ENCODE results near the gene C5orf47.

C5orf47 gene

GRCh38 chr5:173967241-173967640, 21.7 kb upstream of the C5orf47 start:
- no peaks in the 10 kb centered on the region for H3K79me1 ChIP-seq (ENCODE audit: low read depth, low read length)
- H2BK15ac ChIP-seq (ENCODE audit: low read length), result no peak overlapping the region
- H3K14ac ChIP-seq (ENCODE audit: low read length), result no peak overlapping the region
- H2AK5ac ChIP-seq (ENCODE audit: low read depth, low read length), result no peak overlapping the region
- no peak overlapping the region for H3K4me2 ChIP-seq (ENCODE audit: insufficient read depth, low read length, poor library complexity, severe bottlenecking)
- WGBS, 2 donors (ENCODE audit: extremely low coverage in 2 of 2, insufficient read length in 2 of 2, insufficient replicate concordance in 1 of 2), result no CpG with 5 or more reads among the region's 4 CpGs
- H3K27ac ChIP-seq (replicated peaks; ENCODE audit: low read length), result no peak overlapping the region
- no peak overlapping the region for H3K23ac ChIP-seq (ENCODE audit: low read depth, low read length, poor library complexity)
- no peaks in the 10 kb centered on the region for H3K9me3 ChIP-seq (replicated peaks in 1 of 2; ENCODE audit: control insufficient read depth in 2 of 2, insufficient read depth in 1 of 2, low read depth in 1 of 2, low read length in 2 of 2)
- H3K18ac ChIP-seq (ENCODE audit: low read length), result no peak overlapping the region
- no peak overlapping the region for H3K9ac ChIP-seq (ENCODE audit: low read depth, low read length, poor library complexity)
- H2BK12ac ChIP-seq (ENCODE audit: low read length), result no peak overlapping the region
- peaks cover 30 to 35% of the 10 kb centered on the region in 2 donors for H3K4me1 ChIP-seq (ENCODE audit: control insufficient read depth in 2 of 2, insufficient read depth in 1 of 2, low read depth in 1 of 2, low read length in 2 of 2)
- H3K36me3 ChIP-seq (replicated peaks in 1 of 2; ENCODE audit: control insufficient read depth in 2 of 2, insufficient read depth in 2 of 2, low read length in 2 of 2), result no peaks in the 10 kb centered on the region
- no peak overlapping the region for H3K4me3 ChIP-seq (ENCODE audit: low read length in 2 of 2)
- no peak overlapping the region for H2BK5ac ChIP-seq (ENCODE audit: low read length)
- H2BK120ac ChIP-seq (ENCODE audit: low read depth, low read length), result no peak overlapping the region
- no peaks in the 10 kb centered on the region for H3K27me3 ChIP-seq (ENCODE audit: control insufficient read depth in 3 of 3, insufficient read depth in 3 of 3, low read depth in 1 of 3, low read length in 3 of 3)
- no peak overlapping the region for H4K91ac ChIP-seq (ENCODE audit: low read depth, low read length, poor library complexity)
- peak overlapping the region; percentile 84 for H2AFZ ChIP-seq (ENCODE audit: low read length)
- H3K4ac ChIP-seq (ENCODE audit: low read length), result no peak overlapping the region
- no peak overlapping the region for H4K8ac ChIP-seq (ENCODE audit: low read depth, low read length)
- DNase-seq (ENCODE audit: low spot score), result no peak

GRCh38 chr5:173968154-173968797, 20.7 kb upstream of the C5orf47 start:
- H3K4me2 ChIP-seq (ENCODE audit: insufficient read depth, low read length, poor library complexity, severe bottlenecking), result no peak overlapping the region
- DNase-seq (ENCODE audit: low spot score), result peak; percentile 47
- no peak overlapping the region for H2AK5ac ChIP-seq (ENCODE audit: low read depth, low read length)
- H3K23ac ChIP-seq (ENCODE audit: low read depth, low read length, poor library complexity), result no peak overlapping the region
- no peaks in the 10 kb centered on the region for H3K9me3 ChIP-seq (replicated peaks in 1 of 2; ENCODE audit: control insufficient read depth in 2 of 2, insufficient read depth in 1 of 2, low read depth in 1 of 2, low read length in 2 of 2)
- no CpG with 5 or more reads among the region's 9 CpGs for WGBS, 2 donors (ENCODE audit: extremely low coverage in 2 of 2, insufficient read length in 2 of 2, insufficient replicate concordance in 1 of 2)
- H3K79me1 ChIP-seq (ENCODE audit: low read depth, low read length), result no peaks in the 10 kb centered on the region
- no peak overlapping the region for H3K4me3 ChIP-seq (ENCODE audit: low read length in 2 of 2)
- no peak overlapping the region for H4K8ac ChIP-seq (ENCODE audit: low read depth, low read length)
- no peak overlapping the region for H3K4ac ChIP-seq (ENCODE audit: low read length)
- peaks cover 29 to 32% of the 10 kb centered on the region in 2 donors for H3K4me1 ChIP-seq (ENCODE audit: control insufficient read depth in 2 of 2, insufficient read depth in 1 of 2, low read depth in 1 of 2, low read length in 2 of 2)
- H2BK120ac ChIP-seq (ENCODE audit: low read depth, low read length), result no peak overlapping the region
- H2BK15ac ChIP-seq (ENCODE audit: low read length), result no peak overlapping the region
- peak overlapping the region; percentile 84 for H2AFZ ChIP-seq (ENCODE audit: low read length)
- no peak overlapping the region for H3K27ac ChIP-seq (replicated peaks; ENCODE audit: low read length)
- no peaks in the 10 kb centered on the region for H3K27me3 ChIP-seq (ENCODE audit: control insufficient read depth in 3 of 3, insufficient read depth in 3 of 3, low read depth in 1 of 3, low read length in 3 of 3)
- no peak overlapping the region for H4K91ac ChIP-seq (ENCODE audit: low read depth, low read length, poor library complexity)
- H2BK12ac ChIP-seq (ENCODE audit: low read length), result no peak overlapping the region
- H2BK5ac ChIP-seq (ENCODE audit: low read length), result no peak overlapping the region
- no peak overlapping the region for H3K14ac ChIP-seq (ENCODE audit: low read length)
- no peaks in the 10 kb centered on the region for H3K36me3 ChIP-seq (replicated peaks in 1 of 2; ENCODE audit: control insufficient read depth in 2 of 2, insufficient read depth in 2 of 2, low read length in 2 of 2)
- no peak overlapping the region for H3K9ac ChIP-seq (ENCODE audit: low read depth, low read length, poor library complexity)
- H3K18ac ChIP-seq (ENCODE audit: low read length), result no peak overlapping the region

GRCh38 chr5:173969167-173970049, 19.6 kb upstream of the C5orf47 start:
- WGBS, 2 donors (ENCODE audit: extremely low coverage in 2 of 2, insufficient read length in 2 of 2, insufficient replicate concordance in 1 of 2), result no CpG with 5 or more reads among the region's 12 CpGs
- Histone ChIP-seq H4K8ac (ENCODE audit: low read depth, low read length) (no peak overlapping the region), H3K4me1 (ENCODE audit: control insufficient read depth in 2 of 2, insufficient read depth in 1 of 2, low read depth in 1 of 2, low read length in 2 of 2) (peaks cover 24 to 35% of the 10 kb centered on the region in 2 donors)

More at GRCh38 chr5:173969167-173970049, 19.6 kb upstream of the C5orf47 start:
- Histone ChIP-seq H3K27me3 (ENCODE audit: control insufficient read depth in 3 of 3, insufficient read depth in 3 of 3, low read depth in 1 of 3, low read length in 3 of 3) (no peaks in the 10 kb centered on the region), H2AFZ (ENCODE audit: low read length) (peak overlapping the region; percentile 69), H3K36me3 (replicated peaks in 1 of 2; ENCODE audit: control insufficient read depth in 2 of 2, insufficient read depth in 2 of 2, low read length in 2 of 2) (no peaks in the 10 kb centered on the region), H3K79me1 (ENCODE audit: low read depth, low read length) (no peaks in the 10 kb centered on the region), H2BK5ac (ENCODE audit: low read length) (no peak overlapping the region), H2BK15ac (ENCODE audit: low read length) (no peak overlapping the region), H2BK120ac (ENCODE audit: low read depth, low read length) (no peak overlapping the region), H3K4me3 (ENCODE audit: low read length in 2 of 2) (no peak overlapping the region), H3K18ac (ENCODE audit: low read length) (peak overlapping the region; percentile 88), H4K91ac (ENCODE audit: low read depth, low read length, poor library complexity) (no peak overlapping the region), H2AK5ac (ENCODE audit: low read depth, low read length) (peak overlapping the region; percentile 73), H3K14ac (ENCODE audit: low read length) (no peak overlapping the region), H3K9ac (ENCODE audit: low read depth, low read length, poor library complexity) (no peak overlapping the region), H2BK12ac (ENCODE audit: low read length) (no peak overlapping the region), H3K27ac (replicated peaks; ENCODE audit: low read length) (peak overlapping the region; percentile 17), H3K9me3 (replicated peaks in 1 of 2; ENCODE audit: control insufficient read depth in 2 of 2, insufficient read depth in 1 of 2, low read depth in 1 of 2, low read length in 2 of 2) (no peaks in the 10 kb centered on the region), H3K4me2 (ENCODE audit: insufficient read depth, low read length, poor library complexity, severe bottlenecking) (no peak overlapping the region), H3K23ac (ENCODE audit: low read depth, low read length, poor library complexity) (no peak overlapping the region), H3K4ac (ENCODE audit: low read length) (no peak overlapping the region)
- no peak for DNase-seq (ENCODE audit: low spot score)

Data from neuronal stem cell (in vitro differentiated cells).